ENCODE results near the gene CDH6. TPM values are rescaled to one million over a fixed set of nuclear protein-coding genes. Genes with fewer than 3 reads are reported as not detected.

Gene CDH6
- total and polyA plus RNA-seq, 8 donors = 0.31 to 10.4 (median 0.65) TPM

DNA sequence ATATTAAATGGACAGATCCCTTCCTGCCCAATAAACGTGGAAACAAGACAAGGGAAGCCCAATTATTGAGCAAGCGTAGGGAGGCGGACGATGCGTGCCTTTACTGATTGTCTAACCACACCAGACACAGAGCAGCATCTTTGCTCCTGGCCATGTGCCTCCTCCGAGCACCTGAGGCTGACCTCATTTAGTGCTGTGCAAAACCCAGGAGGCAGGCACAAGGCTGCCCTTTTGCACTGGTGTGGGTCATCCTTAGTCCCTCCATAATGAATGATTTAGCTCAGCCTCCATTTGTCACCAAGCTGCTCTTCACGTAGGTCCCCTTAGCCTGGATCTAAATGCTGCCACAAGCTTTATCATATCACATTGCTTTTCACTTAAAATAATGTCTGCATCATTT, 24.1 kb upstream of the CDH6 start:
- Histone ChIP-seq H3K27me3 (no peaks in the 10 kb centered on the region), H3K9me3 (no peaks in the 10 kb centered on the region), H3K36me3 (no peaks in the 10 kb centered on the region), H3K27ac (no peak overlapping the region), H3K4me3 (no peak overlapping the region), H3K4me1 (no peaks in the 10 kb centered on the region)
- no peak for TF ChIP-seq CTCF (IDR thresholded peaks at IDR 0.05)
- peak in 1 of 6 donors; percentile 11 for DNase-seq
- intact Hi-C loops (cut with DNase I) = no loop called here
- no peak for FAIRE-seq
- 71 to 84% methylated on average over 7 of the region's 7 CpGs for WGBS, 2 donors
- ATAC-seq = no peak

DNA sequence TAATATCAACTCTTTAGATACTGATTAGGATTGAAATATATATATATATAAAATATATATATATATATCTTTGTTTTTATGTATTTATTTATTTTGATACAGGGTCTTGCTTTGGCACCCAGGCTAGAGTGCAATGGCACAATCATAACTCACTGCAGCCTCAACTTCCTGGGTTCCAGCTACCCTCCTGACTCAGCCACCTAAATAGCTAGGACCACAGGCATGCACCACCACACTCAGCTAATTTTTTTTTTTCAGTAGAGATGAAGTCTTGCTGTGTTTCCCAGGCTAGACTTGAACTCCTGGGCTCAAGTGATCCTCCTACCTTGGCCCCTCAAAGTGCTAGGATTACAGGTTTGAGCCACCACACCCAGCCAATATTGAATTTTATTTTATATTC, 20.6 kb upstream of the CDH6 start:
- intact Hi-C loops (cut with DNase I) = no loop called here
- Histone ChIP-seq H3K9me3 (no peaks in the 10 kb centered on the region), H3K27me3 (no peaks in the 10 kb centered on the region), H3K36me3 (no peaks in the 10 kb centered on the region), H3K4me3 (no peak overlapping the region), H3K4me1 (no peaks in the 10 kb centered on the region), H3K27ac (no peak overlapping the region)
- DNase-seq (no peak), ATAC-seq (no peak), FAIRE-seq (no peak)
- TF ChIP-seq CTCF (IDR thresholded peaks at IDR 0.05) = no peak

GRCh38 chr5:31173614-31174013, 19.9 kb upstream of the CDH6 start:
- Histone ChIP-seq H3K27me3 (no peaks in the 10 kb centered on the region), H3K36me3 (no peaks in the 10 kb centered on the region), H3K4me1 (no peaks in the 10 kb centered on the region), H3K4me3 (no peak overlapping the region), H3K9me3 (no peaks in the 10 kb centered on the region), H3K27ac (no peak overlapping the region)
- FAIRE-seq = no peak
- TF ChIP-seq CTCF (IDR thresholded peaks at IDR 0.05) = no peak
- WGBS, 2 donors = 79 to 91% methylated on average over 3 of the region's 3 CpGs
- DNase-seq = no peak
- intact Hi-C loops (cut with DNase I) = no loop called here
- no peak for ATAC-seq

- DNase-seq = no peak
- WGBS, 2 donors = 57 to 71% methylated on average over 8 of the region's 8 CpGs
- intact Hi-C loops (cut with DNase I) = no loop called here
- no peak for TF ChIP-seq CTCF (IDR thresholded peaks at IDR 0.05)
- Histone ChIP-seq H3K27me3 (no peaks in the 10 kb centered on the region), H3K9me3 (no peaks in the 10 kb centered on the region), H3K27ac (no peak overlapping the region), H3K4me3 (no peak overlapping the region), H3K36me3 (no peaks in the 10 kb centered on the region), H3K4me1 (no peaks in the 10 kb centered on the region)
- FAIRE-seq = no peak
- ATAC-seq = no peak
These were observed 12.0 kb upstream of the CDH6 start for GRCh38 chr5:31181376-31181987.

- DNase-seq (no peak), FAIRE-seq (no peak), ATAC-seq (no peak)
- intact Hi-C loops (cut with DNase I) = no loop called here
- no peaks in the 10 kb centered on the region for H3K9me3 ChIP-seq
- WGBS, 2 donors = 73 to 84% methylated on average over 6 of the region's 6 CpGs
- H3K27ac ChIP-seq = no peak overlapping the region
- H3K4me1 ChIP-seq = no peaks in the 10 kb centered on the region
- H3K36me3 ChIP-seq = no peaks in the 10 kb centered on the region
- no peaks in the 10 kb centered on the region for H3K27me3 ChIP-seq
- no peak for TF ChIP-seq CTCF (IDR thresholded peaks at IDR 0.05)
- H3K4me3 ChIP-seq = no peak overlapping the region
These were observed 11.3 kb upstream of the CDH6 start for GRCh38 chr5:31182136-31182535.
